Measurements from ENCODE around the gene BTNL3.
"Not testable (repeated sequence)": the region's sequence is repeated elsewhere in the genome, so short reads cannot be mapped to it uniquely, and the experiment has no call there.

The BTNL3 gene

GRCh38 chr5:181024245-181025064 is 35.8 kb downstream of the BTNL3 start:
- DNase-seq: no peak

- DNase-seq: no peak
Observed at GRCh38 chr5:181027452-181028031, 38.9 kb downstream of the BTNL3 start.

- no peak for DNase-seq
Observed at GRCh38 chr5:181028032-181028819, 39.6 kb downstream of the BTNL3 start.

DNA sequence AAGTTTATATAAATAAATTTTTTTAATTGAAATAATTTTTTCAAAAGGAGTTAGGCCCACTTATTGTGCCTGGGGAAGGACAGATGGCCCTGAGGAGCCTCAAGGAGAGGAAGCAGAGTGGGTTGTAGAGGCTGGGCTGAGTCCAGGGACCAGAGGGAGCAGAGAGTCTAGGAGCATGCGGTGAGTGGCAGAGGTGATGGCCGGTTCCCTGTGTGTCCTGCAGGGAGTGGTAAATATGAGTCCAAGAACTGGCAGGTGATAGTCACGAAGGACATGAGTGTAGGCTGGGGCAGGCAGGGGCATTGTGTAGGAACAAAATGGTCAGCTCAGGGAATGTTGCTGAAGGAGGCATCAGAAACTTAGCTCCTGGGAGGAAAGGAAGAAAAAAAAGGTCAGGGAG is 43.1 kb downstream of the BTNL3 start:
- no peak for DNase-seq

DNA sequence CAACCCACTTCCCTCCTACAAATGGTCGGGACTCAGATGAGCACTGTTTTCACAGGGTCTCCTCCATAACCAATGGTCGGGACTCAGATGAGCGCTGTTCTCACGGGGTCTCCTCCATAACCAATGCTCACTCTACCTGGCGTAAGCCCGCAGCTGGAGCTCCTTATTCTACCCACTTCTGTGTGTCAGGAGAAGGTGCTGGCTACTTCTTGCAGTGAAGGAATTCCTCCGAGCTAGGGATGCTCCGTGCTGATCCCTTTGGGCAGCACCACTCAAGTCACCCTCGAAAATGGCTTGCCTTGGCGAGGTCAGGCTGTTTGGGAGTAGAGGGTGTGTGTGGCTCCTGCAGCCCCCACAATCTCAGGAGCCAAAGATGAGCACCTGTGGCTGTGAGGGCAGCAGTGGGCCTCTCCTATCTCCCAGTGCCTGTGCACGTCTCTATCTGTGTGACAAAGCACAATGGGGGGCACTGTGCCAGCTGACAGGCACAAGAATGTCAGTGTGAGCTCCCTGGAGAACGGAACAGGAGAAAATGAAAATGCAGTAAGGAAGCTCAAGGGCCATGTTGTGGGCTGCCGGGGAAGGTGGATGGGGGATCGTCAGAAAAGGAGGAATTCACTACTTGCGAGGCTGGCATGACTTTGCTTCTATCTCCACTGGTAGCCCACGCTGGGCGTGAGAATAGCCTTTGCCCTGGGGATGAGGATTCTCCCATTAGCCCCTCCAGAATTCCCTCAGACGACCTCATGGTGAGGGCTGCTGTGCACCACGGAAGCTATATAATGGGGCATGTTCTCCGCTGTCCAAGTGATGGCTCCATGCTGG is 47.6 kb downstream of the BTNL3 start:
- DNase-seq: no peak

GRCh38 chr5:181036816-181037364 is 48.2 kb downstream of the BTNL3 start:
- DNase-seq: no peak

DNA sequence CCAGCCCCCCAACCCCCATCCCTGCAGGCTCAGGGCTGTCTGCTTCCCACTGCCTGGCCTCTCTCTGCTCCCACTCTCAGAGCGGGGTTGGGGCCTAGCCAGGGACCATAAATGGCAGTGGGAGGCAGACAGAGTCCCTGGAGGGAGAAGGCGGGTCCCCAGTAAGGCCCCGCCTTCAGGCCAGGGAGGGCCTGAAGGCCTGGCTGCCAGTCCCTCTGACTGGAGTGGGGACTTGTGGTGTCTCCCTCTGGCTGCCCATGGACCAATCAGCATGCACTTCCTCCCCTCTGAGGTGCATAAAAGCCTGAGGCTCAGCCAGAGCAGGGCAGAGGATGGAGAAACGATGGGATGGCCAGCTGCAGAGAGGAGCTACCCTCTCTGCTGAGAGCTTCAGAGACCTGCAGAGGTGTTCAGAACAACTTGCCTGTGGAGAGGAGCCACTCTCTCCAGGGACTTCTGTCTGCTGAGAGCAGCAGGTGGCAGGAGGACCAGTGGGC is 48.8 kb downstream of the BTNL3 start:
- no peak for DNase-seq

- no peak for DNase-seq
Observed at GRCh38 chr5:181039471-181039870, 50.8 kb downstream of the BTNL3 start.

GRCh38 chr5:181039931-181040630 is 51.4 kb downstream of the BTNL3 start, which contains the start of gene BTNL9:
TSS of gene BTNL9 (plus strand) at chr5:181040266. CDS start at chr5:181045490, 5,224 bp downstream.
- DNase-seq: no peak

DNA sequence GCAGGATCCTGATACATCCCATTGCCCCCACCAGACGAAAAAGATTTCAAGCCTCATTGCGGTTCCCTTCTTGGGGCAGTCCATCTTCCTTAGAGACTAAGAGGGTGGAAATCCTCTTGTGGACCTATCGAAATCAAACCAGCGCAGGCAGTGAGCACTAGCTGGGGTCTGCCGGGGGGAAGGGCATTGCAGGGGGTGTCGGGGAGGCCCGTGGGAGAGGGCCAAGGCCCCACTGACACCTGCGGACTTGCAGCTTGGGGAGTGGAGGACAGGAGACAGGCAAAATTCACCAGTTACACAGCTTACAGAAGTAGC is 51.9 kb downstream of the BTNL3 start:
- no peak for DNase-seq

GRCh38 chr5:181041043-181041442 is 52.4 kb downstream of the BTNL3 start:
- no peak for DNase-seq

DNA sequence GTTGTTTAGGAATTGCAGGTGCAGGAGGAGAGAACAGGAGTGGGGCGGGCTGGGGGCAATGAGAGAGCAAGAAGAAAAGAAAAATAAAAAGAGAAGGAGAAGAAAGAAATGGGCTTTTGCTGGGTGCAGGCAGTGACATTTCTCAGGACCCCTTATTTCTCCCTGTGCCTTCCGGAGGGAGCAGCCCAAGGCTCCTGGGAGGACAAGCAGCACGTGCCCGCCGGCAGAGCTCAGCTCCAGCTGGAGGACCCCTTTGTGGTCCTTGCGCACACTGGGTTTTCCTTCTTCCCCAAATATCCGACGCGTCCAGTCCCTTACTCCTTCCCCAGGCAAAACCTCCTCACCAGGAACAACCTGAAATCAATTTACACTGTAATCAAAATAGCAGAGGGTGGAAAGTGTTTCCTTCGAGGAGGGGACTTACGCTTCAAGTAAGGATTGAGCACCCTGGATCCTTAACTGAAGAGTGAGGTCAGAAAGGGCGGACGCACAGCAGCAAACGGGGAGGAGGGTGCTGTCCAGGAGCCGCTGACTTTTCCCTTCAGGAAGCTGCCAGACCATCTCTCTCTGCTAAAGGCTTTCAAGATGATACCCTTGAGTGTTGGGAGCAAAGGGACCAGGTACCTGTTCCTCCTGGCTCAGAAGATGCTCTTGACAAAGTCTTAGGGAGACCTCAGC is 53.5 kb downstream of the BTNL3 start:
- DNase-seq: no peak

- DNase-seq: no peak
Observed at GRCh38 chr5:181042722-181043121, 54.1 kb downstream of the BTNL3 start.

DNA sequence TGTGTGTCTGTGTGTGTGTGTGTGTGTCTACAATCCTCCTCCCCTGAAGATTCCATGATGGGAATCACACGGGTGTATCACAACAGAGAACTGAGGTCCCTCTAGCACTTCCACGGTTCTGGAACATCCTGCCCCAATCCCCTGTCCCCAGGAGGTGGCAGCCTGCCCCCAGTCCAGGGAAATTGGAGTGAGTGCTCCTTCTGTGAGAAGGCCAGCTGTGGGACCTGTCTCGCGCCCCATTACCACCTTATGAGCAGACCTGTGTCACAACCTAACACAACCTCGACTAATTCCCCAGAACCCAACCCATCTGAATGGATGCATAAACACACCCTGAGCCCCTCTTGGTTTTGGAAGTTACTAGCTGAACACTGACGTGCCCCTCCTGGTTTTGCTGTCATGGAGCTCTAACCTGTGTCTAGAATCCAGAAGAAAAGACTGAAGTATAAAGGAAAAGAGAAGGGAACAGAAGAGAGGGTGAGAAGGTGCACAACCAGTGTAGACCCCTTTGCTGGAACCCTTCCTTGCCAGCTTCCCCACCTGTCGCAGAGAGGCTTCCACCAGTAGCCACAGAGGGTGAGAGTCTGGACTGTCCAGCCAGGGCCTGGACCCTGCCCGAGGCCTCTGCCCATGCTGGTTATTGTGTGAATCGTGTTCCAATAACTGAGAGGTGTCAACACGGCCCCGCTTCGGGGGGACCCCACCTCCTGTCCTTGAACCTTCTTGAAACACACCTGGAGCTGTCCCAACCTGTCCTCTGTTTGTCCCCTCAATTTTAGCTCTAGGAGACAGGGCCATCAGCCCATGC is 54.8 kb downstream of the BTNL3 start:
- DNase-seq: no peak

DNA sequence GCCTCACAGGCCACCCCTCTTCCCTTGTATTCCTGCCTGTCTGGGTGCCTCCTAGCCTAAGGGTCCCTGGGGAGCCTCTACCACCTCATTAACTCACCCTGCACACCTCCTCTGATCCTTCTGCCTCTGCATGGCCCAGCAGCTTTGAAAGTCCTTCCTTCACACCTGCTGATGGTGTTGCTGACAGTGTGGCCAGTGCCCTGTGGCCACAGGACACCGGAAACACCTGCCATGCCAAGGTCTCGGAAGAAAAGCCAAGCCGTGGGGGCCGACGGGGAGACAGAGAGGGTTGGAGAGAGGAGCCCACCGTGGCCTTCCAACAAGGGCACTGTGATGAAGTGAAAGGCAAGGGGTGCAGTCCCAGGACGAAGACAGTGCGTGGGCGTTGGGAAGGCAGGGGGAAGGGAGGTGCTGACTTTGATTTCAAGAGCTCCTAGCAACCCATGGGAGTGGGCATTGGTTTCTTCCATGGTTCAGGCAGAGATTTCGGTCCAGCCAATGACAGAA is 55.5 kb downstream of the BTNL3 start:
- DNase-seq: no peak

DNA sequence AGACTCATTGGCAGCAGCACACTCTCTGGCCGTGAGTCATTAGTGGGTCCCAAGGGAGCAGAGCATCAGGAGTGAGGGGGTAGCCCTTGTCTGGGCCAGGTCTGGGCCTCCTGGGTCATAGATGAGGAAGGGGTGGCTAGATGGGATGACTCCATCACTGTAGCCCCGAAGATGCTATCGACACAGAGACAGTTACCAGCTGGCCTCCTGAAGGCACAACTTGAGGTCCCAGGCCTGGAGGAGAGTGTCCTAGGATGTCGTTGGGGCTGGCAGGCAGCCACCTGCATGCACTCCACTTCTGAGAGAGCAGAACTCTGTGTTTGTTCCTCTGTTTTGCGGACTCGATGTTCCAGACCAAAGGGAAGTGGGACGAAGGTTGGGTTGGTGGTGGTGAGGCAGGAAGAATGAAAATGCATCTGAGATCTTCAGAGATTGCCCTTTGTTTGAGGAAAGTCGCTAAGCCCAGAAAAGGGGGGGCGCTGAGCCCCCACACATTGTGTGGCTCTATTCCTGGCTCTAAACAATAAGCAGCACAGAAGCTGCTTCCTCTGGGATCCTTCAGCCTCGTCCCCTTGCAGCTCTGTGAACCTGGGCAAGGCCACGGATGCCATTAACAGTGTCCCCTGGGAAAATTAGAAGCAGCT is 56.1 kb downstream of the BTNL3 start:
- no peak for DNase-seq

DNA sequence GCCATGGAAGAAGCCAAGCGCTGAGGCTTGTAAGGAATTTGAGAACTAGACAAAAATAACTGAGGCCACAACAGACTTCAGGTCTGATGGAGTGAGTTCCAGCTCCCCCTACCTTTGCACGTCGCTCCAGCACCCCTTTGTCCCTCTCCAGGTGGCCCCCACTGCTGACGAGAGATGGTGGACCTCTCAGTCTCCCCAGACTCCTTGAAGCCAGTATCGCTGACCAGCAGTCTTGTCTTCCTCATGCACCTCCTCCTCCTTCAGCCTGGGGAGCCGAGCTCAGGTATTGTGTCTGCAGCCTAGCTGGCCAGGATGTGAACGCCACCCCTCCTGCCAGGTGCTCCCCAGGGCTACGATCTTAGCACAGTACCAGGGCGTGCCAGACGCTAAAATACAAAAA is 56.7 kb downstream of the BTNL3 start:
- DNase-seq: no peak

DNA sequence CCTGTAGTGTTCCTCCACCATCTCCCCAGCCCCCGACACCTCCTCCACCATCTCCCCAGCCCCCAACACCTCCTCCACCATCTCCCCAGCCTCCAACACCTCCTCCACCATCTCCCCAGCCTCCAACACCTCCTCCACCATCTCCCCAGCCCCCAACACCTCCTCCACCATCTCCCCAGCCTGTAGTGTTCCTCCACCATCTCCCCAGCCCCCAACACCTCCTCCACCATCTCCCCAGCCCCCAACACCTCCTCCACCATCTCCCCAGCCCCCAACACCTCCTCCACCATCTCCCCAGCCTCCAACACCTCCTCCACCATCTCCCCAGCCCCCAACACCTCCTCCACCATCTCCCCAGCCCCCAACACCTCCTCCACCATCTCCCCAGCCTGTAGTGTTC is 57.2 kb downstream of the BTNL3 start:
- DNase-seq: not testable (repeated sequence)

- DNase-seq: no peak
Observed at GRCh38 chr5:181047288-181047687, 58.6 kb downstream of the BTNL3 start.

DNA sequence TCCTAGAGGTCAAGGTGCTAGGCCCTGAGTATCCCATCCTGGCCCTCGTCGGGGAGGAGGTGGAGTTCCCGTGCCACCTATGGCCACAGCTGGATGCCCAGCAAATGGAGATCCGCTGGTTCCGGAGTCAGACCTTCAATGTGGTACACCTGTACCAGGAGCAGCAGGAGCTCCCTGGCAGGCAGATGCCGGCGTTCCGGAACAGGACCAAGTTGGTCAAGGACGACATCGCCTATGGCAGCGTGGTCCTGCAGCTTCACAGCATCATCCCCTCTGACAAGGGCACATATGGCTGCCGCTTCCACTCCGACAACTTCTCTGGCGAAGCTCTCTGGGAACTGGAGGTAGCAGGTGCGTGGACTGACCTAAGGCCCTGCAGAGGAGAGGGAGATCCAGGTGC is 59.3 kb downstream of the BTNL3 start:
- DNase-seq: no peak
